ENCODE measurements around the gene COMMD1. TPM values are rescaled to one million over a fixed set of nuclear protein-coding genes. Genes with fewer than 3 reads are reported as not detected.

The COMMD1 gene
- polyA plus RNA-seq, 1 donor (not counting 4 experiments of a cell fraction or from before 2014, with no cell fraction given): 44.8 TPM

DNA sequence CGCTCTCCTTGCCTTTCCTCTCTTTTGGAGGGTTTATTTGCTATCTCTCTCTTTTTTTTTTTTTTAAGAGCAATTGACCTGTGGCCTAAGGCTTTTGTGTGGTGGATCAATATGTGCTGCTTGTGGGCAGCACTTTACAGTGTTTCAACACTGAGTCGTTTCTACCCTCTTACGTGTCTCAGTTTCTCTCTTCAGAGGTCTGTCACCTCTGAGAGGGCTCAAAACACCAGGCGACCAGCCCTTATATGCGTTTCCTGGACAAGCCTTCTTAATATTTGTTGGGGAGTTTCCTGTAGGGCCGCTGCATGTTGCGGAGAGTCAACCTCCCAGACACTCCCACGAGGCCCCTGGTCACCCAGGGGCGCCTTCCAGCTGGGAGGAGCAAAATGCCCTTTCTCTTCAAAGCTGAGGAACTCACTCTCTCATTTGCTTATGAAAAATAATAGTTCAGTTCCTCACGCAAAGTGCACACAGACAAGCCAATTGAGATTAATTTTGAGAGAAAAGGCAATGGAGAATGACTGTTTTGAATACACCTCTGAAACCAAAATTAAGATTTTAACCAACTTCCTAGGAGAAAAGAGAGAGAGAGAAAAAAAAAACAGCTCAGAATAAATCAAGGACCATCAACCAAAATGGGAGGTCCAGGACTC lies 194.2 kb downstream of the COMMD1 start:
- H3K36me3 ChIP-seq (ENCODE audit: control insufficient read depth in 2 of 2, extremely low read depth in 1 of 2, insufficient read depth in 2 of 2, low read length in 2 of 2): no peaks in the 10 kb centered on the region
- H3K4me3 ChIP-seq (ENCODE audit: control insufficient read depth in 2 of 3, extremely low read depth in 1 of 3, insufficient read depth in 2 of 3, low read depth in 1 of 3, low read length in 3 of 3): no peak overlapping the region
- H4K20me1 ChIP-seq (ENCODE audit: control insufficient read depth, extremely low read depth, insufficient read depth, low read length): no peaks in the 10 kb centered on the region
- dilution Hi-C loops (cut with MboI; ENCODE audit: extremely low pct_ligation_motif_present, low sequenced_read_pairs): no loop called here
- H3K9ac ChIP-seq (ENCODE audit: control insufficient read depth, extremely low read depth, insufficient read depth, low read length): no peak overlapping the region
- H3K4me1 ChIP-seq (ENCODE audit: control insufficient read depth, extremely low read depth, insufficient read depth, low read length): no peaks in the 10 kb centered on the region
- no peaks in the 10 kb centered on the region for H3K9me1 ChIP-seq (ENCODE audit: control insufficient read depth, extremely low read depth, insufficient read depth, low read length)
- H3K79me2 ChIP-seq (ENCODE audit: control insufficient read depth, insufficient read depth, low read length): no peaks in the 10 kb centered on the region
- H3K4me2 ChIP-seq (ENCODE audit: control insufficient read depth, extremely low read depth, insufficient read depth, low read depth, low read length): no peak overlapping the region
- FAIRE-seq (no peak), DNase-seq (ENCODE audit: low read depth, low spot score) (no peak)
- H2AFZ ChIP-seq (ENCODE audit: control insufficient read depth, low read length): no peak overlapping the region
- TF ChIP-seq EZH2 (IDR thresholded peaks at IDR 0.05; ENCODE audit: low read length) (no peak), CTCF (optimal IDR thresholded peaks at IDR 0.05 in 1 of 3, IDR thresholded peaks at IDR 0.05 in 1 of 3, conservative IDR thresholded peaks at IDR 0.05 in 1 of 3; ENCODE audit: extremely low read depth in 1 of 3, insufficient read depth in 2 of 3, low read length in 3 of 3) (no peak)
- no peaks in the 10 kb centered on the region for H3K27me3 ChIP-seq (ENCODE audit: control insufficient read depth, extremely low read depth, insufficient read depth, low read length)
- no peak overlapping the region for H3K27ac ChIP-seq (ENCODE audit: control insufficient read depth, insufficient read depth, low read length)
- no peaks in the 10 kb centered on the region for H3K9me3 ChIP-seq (ENCODE audit: control insufficient read depth, low read depth, low read length)

DNA sequence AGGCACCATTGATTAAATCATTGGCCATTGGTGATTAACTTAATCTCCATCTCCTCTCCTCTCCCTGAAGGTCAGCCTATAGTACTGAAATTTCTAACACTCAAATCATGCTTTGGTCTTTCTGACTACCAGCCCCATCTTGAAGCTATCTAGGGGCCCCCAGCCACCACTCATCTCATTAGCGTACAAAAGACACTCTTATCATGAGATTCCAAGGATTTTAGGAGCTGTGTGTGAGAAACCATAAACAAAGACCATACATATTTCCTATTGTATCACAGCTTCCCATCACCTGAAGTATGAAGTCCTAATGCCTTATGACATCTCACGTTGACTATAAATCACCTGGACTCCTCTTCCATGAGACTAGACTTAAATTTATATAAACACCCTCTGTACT lies 196.4 kb downstream of the COMMD1 start:
- FAIRE-seq (no peak), DNase-seq (ENCODE audit: low read depth, low spot score) (no peak)
- Histone ChIP-seq H3K27ac (ENCODE audit: control insufficient read depth, insufficient read depth, low read length) (no peak overlapping the region), H3K36me3 (ENCODE audit: control insufficient read depth in 2 of 2, extremely low read depth in 1 of 2, insufficient read depth in 2 of 2, low read length in 2 of 2) (no peaks in the 10 kb centered on the region), H3K4me3 (ENCODE audit: control insufficient read depth in 2 of 3, extremely low read depth in 1 of 3, insufficient read depth in 2 of 3, low read depth in 1 of 3, low read length in 3 of 3) (no peak overlapping the region), H3K4me1 (ENCODE audit: control insufficient read depth, extremely low read depth, insufficient read depth, low read length) (no peaks in the 10 kb centered on the region), H3K79me2 (ENCODE audit: control insufficient read depth, insufficient read depth, low read length) (no peaks in the 10 kb centered on the region), H3K9me1 (ENCODE audit: control insufficient read depth, extremely low read depth, insufficient read depth, low read length) (no peaks in the 10 kb centered on the region), H3K27me3 (ENCODE audit: control insufficient read depth, extremely low read depth, insufficient read depth, low read length) (no peaks in the 10 kb centered on the region), H2AFZ (ENCODE audit: control insufficient read depth, low read length) (no peak overlapping the region), H3K9ac (ENCODE audit: control insufficient read depth, extremely low read depth, insufficient read depth, low read length) (no peak overlapping the region), H3K9me3 (ENCODE audit: control insufficient read depth, low read depth, low read length) (no peaks in the 10 kb centered on the region), H3K4me2 (ENCODE audit: control insufficient read depth, extremely low read depth, insufficient read depth, low read depth, low read length) (no peak overlapping the region), H4K20me1 (ENCODE audit: control insufficient read depth, extremely low read depth, insufficient read depth, low read length) (no peaks in the 10 kb centered on the region)
- dilution Hi-C loops (cut with MboI; ENCODE audit: extremely low pct_ligation_motif_present, low sequenced_read_pairs): no loop called here
- TF ChIP-seq EZH2 (IDR thresholded peaks at IDR 0.05; ENCODE audit: low read length) (no peak), CTCF (optimal IDR thresholded peaks at IDR 0.05 in 1 of 3, IDR thresholded peaks at IDR 0.05 in 1 of 3, conservative IDR thresholded peaks at IDR 0.05 in 1 of 3; ENCODE audit: extremely low read depth in 1 of 3, insufficient read depth in 2 of 3, low read length in 3 of 3) (no peak)
